ENCODE data around the gene CCT5. TPM values are rescaled to one million over a fixed set of nuclear protein-coding genes. Genes with fewer than 3 reads are reported as not detected.

Gene CCT5
- total RNA-seq, 2 experiments from 2014 or later = 27.4 to 32.0 TPM

- POLR2A ChIA-PET = no interaction called here
- H3K4me1 Mint-ChIP-seq (ENCODE audit: low read depth) = no peaks in the 10 kb centered on the region
Observed at GRCh38 chr5:10235350-10235749, 14.7 kb upstream of the CCT5 start.

GRCh38 chr5:10243660-10244240, 6.3 kb upstream of the CCT5 start:
- POLR2A ChIA-PET = no interaction called here
- H3K27me3 ChIP-seq (ENCODE audit: control insufficient read depth in 1 of 2, insufficient read depth in 2 of 2, low read length in 2 of 2) = no peaks in the 10 kb centered on the region
- H3K4me1 ChIP-seq (ENCODE audit: insufficient read depth, low read length) = peaks cover 6% of the 10 kb centered on the region
- peaks cover 12% of the 10 kb centered on the region for H3K4me1 Mint-ChIP-seq (ENCODE audit: low read depth)
- no peaks in the 10 kb centered on the region for H3K9me3 Mint-ChIP-seq
- CTCF ChIA-PET = no interaction called here
- no peak for TF ChIP-seq CTCF (IDR thresholded peaks at IDR 0.05)
- intact Hi-C loops (cut with DNase I, micrococcal nuclease) = no loop called here
- H3K36me3 Mint-ChIP-seq (ENCODE audit: low read depth) = peaks cover 4% of the 10 kb centered on the region
- ATAC-seq (ENCODE audit: poor library complexity) (no peak), DNase-seq (no peak)
- no peak overlapping the region for H3K4me3 Mint-ChIP-seq
- H3K9me3 ChIP-seq (ENCODE audit: control insufficient read depth in 1 of 2, insufficient read depth in 1 of 2, low read length in 2 of 2) = no peaks in the 10 kb centered on the region
- H3K27ac ChIP-seq (ENCODE audit: low read depth in 1 of 2, low read length in 2 of 2) = no peak overlapping the region
- no peak overlapping the region for H3K27ac Mint-ChIP-seq
- H3K4me3 ChIP-seq (ENCODE audit: low read length) = no peak overlapping the region
- no peaks in the 10 kb centered on the region for H3K27me3 Mint-ChIP-seq
- H3K36me3 ChIP-seq (ENCODE audit: insufficient read depth, low read length) = no peaks in the 10 kb centered on the region

More at GRCh38 chr5:10235350-10235749, 14.7 kb upstream of the CCT5 start:
- no peak for TF ChIP-seq CTCF (IDR thresholded peaks at IDR 0.05)
- CTCF ChIA-PET = no interaction called here
- Mint-ChIP-seq H3K9me3 (no peaks in the 10 kb centered on the region), H3K36me3 (ENCODE audit: low read depth) (peaks cover 52% of the 10 kb centered on the region), H3K27me3 (no peaks in the 10 kb centered on the region), H3K4me3 (no peak overlapping the region), H3K27ac (no peak overlapping the region)
- Histone ChIP-seq H3K27ac (ENCODE audit: low read depth in 1 of 2, low read length in 2 of 2) (no peak overlapping the region), H3K4me3 (ENCODE audit: low read length) (no peak overlapping the region), H3K36me3 (ENCODE audit: insufficient read depth, low read length) (peaks cover 22% of the 10 kb centered on the region), H3K27me3 (ENCODE audit: control insufficient read depth in 1 of 2, insufficient read depth in 2 of 2, low read length in 2 of 2) (no peaks in the 10 kb centered on the region), H3K9me3 (ENCODE audit: control insufficient read depth in 1 of 2, insufficient read depth in 1 of 2, low read length in 2 of 2) (no peaks in the 10 kb centered on the region), H3K4me1 (ENCODE audit: insufficient read depth, low read length) (no peaks in the 10 kb centered on the region)
- intact Hi-C loops (cut with DNase I, micrococcal nuclease) = no loop called here
- no peak for DNase-seq
- no peak for ATAC-seq (ENCODE audit: poor library complexity)

- Mint-ChIP-seq H3K9me3 (no peaks in the 10 kb centered on the region), H3K4me1 (ENCODE audit: low read depth) (peaks cover 19% of the 10 kb centered on the region), H3K36me3 (ENCODE audit: low read depth) (peaks cover 3% of the 10 kb centered on the region), H3K4me3 (no peak overlapping the region), H3K27ac (no peak overlapping the region), H3K27me3 (no peaks in the 10 kb centered on the region)
- Histone ChIP-seq H3K4me1 (ENCODE audit: insufficient read depth, low read length) (peaks cover 13% of the 10 kb centered on the region), H3K4me3 (ENCODE audit: low read length) (no peak overlapping the region), H3K27ac (ENCODE audit: low read depth in 1 of 2, low read length in 2 of 2) (no peak overlapping the region), H3K27me3 (ENCODE audit: control insufficient read depth in 1 of 2, insufficient read depth in 2 of 2, low read length in 2 of 2) (no peaks in the 10 kb centered on the region), H3K36me3 (ENCODE audit: insufficient read depth, low read length) (no peaks in the 10 kb centered on the region), H3K9me3 (ENCODE audit: control insufficient read depth in 1 of 2, insufficient read depth in 1 of 2, low read length in 2 of 2) (no peaks in the 10 kb centered on the region)
- TF ChIP-seq CTCF (IDR thresholded peaks at IDR 0.05) = no peak
- intact Hi-C loops (cut with DNase I, micrococcal nuclease) = no loop called here
- DNase-seq = no peak
- POLR2A ChIA-PET = no interaction called here
- CTCF ChIA-PET = no interaction called here
- no peak for ATAC-seq (ENCODE audit: poor library complexity)
Observed at GRCh38 chr5:10244342-10244944, 5.6 kb upstream of the CCT5 start.

Measured in CD4-positive, alpha-beta T cell (primary cell).